Measurements from ENCODE around the gene FAM222B. TPM values are rescaled to one million over a fixed set of nuclear protein-coding genes. Genes with fewer than 3 reads are reported as not detected.

FAM222B gene
- total and polyA plus RNA-seq, 9 of the 15 experiments (the other 6 are each of a cell fraction or from before 2014, with no cell fraction given), result 4.0 to 34.6 (median 7.5) TPM

DNA sequence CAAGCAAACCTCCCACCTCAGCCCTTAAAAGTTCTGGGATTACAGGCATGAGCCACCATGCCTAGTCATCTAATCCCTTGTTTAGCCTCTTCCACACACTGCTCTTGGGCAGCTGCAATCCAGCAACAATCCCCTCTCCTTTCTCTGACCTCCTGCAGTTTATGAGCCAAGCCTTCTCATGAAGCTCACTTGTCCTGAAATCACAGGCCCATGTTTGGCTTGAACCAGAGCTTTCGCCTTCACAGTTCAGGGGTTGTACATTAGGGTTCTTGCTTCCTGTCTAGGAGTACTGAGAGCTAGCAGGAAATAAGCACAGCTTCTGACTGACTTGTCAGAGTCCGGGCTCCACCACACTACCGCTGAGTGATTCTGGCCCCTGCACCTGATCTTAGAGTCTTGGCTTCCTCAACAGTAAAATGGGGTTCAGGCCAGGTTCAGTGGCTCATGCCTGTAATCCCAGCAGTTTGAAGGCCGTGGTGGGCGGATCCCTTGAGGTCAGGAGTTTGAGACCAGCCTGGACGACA is 28.5 kb upstream of the FAM222B start (continued):
- peak; percentile 92 for TF ChIP-seq ZNF592 (IDR thresholded peaks at IDR 0.05)
- TF ChIP-seq MAX (CRISPR knock-in tag; IDR thresholded peaks at IDR 0.05), result peak; percentile 19; the same call in 1 of the 2 replicates
- TF ChIP-seq EGR1 (conservative IDR thresholded peaks at IDR 0.05), result peak; percentile 27; the same call in 1 of the 2 replicates
- TF ChIP-seq SMARCE1 (IDR thresholded peaks at IDR 0.05), result 0 out of 2 replicates have a peak, but pooled peaks have one; percentile 20
- no peak for TF ChIP-seq ZNF766 (CRISPR knock-in tag; conservative IDR thresholded peaks at IDR 0.05)

- WGBS (ENCODE audit: insufficient coverage, low coverage, missing lambda C conversion rate), result 78% methylated on average over 7 of the region's 7 CpGs
- Histone ChIP-seq H3K79me2 (ENCODE audit: control insufficient read depth, insufficient read depth, low read length) (peaks cover 25% of the 10 kb centered on the region), H3K9ac (ENCODE audit: insufficient read depth in 1 of 2, low read depth in 2 of 2, low read length in 2 of 2) (no peak overlapping the region; a peak in 1 of 4 replicates), H3K27ac (ENCODE audit: extremely low read depth, low read depth, low read length) (peak overlapping the region; percentile 41; the same call in 2 of the 3 replicates), H2AFZ (ENCODE audit: low read depth, low read length) (peak overlapping the region; percentile 68), H4K20me1 (replicated peaks; ENCODE audit: control insufficient read depth, insufficient read depth, low read length) (no peaks in the 10 kb centered on the region), H3K4me2 (ENCODE audit: insufficient read depth, low read length) (no peak overlapping the region), H3K9me3 (replicated peaks; ENCODE audit: control insufficient read depth, insufficient read depth, low read depth, low read length) (no peaks in the 10 kb centered on the region), H3K36me3 (ENCODE audit: control insufficient read depth, insufficient read depth, low read length) (no peaks in the 10 kb centered on the region), H3K9me1 (ENCODE audit: control insufficient read depth, insufficient read depth, low read length) (no peaks in the 10 kb centered on the region), H3K4me3 (no peak overlapping the region), H3K27me3 (ENCODE audit: control insufficient read depth in 2 of 2, insufficient read depth in 2 of 2, low read length in 2 of 2) (no peaks in the 10 kb centered on the region), H3K4me1 (replicated peaks in 1 of 2; ENCODE audit: control insufficient read depth in 2 of 2, insufficient read depth in 2 of 2, low read length in 2 of 2) (peaks cover 71 to 76% of the 10 kb centered on the region in 2 experiments)
- ChIA-PET POLR2A (interaction anchor here (0.6 to 1.4 kb wide), 5 partner anchors 18 to 140 kb away, joined by 3 to 4 read pairs (median 3); no protein-coding TSS in a partner anchor), CTCF (ENCODE audit: low intra/inter-chr PET ratio) (no interaction called here)
- FAIRE-seq (no peak), ATAC-seq (no peak), DNase-seq (ENCODE audit: extremely low read depth in 1 of 4, low spot score in 3 of 4) (no peak)
- in situ Hi-C loops (cut with MboI) (no loop called here), intact Hi-C loops (cut with micrococcal nuclease) (no loop called here)
- no TSS peak for BruUV-seq (replicated peaks)
- TF ChIP-seq, protein P1, sequence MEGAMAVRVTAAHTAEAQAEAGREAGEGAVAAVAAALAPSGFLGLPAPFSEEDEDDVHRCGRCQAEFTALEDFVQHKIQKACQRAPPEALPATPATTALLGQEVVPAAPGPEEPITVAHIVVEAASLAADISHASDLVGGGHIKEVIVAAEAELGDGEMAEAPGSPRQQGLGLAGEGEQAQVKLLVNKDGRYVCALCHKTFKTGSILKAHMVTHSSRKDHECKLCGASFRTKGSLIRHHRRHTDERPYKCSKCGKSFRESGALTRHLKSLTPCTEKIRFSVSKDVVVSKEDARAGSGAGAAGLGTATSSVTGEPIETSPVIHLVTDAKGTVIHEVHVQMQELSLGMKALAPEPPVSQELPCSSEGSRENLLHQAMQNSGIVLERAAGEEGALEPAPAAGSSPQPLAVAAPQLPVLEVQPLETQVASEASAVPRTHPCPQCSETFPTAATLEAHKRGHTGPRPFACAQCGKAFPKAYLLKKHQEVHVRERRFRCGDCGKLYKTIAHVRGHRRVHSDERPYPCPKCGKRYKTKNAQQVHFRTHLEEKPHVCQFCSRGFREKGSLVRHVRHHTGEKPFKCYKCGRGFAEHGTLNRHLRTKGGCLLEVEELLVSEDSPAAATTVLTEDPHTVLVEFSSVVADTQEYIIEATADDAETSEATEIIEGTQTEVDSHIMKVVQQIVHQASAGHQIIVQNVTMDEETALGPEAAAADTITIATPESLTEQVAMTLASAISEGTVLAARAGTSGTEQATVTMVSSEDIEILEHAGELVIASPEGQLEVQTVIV (CRISPR knock-in tag; IDR thresholded peaks at IDR 0.05; ENCODE audit: borderline replicate concordance), result no peak
- TF ChIP-seq DMBX1 (CRISPR knock-in tag; IDR thresholded peaks at IDR 0.05; ENCODE audit: borderline replicate concordance), result 0 out of 2 replicates have a peak, but pooled peaks have one; percentile 18
- TF ChIP-seq ZNF316 (IDR thresholded peaks at IDR 0.05), result peak; percentile 19; the same call in 1 of the 2 replicates
- TF ChIP-seq ZNF780A (CRISPR knock-in tag; IDR thresholded peaks at IDR 0.05), result no peak
These were observed 24.7 kb upstream of the FAM222B start for GRCh38 chr17:28867276-28867675.

All from K562 (cell line).